Measurements from ENCODE around the gene GPR153.
A peak's percentile ranks its signal among the peaks of the same experiment; 100 is the strongest.
"Not testable (repeated sequence)": the region's sequence is repeated elsewhere in the genome, so short reads cannot be mapped to it uniquely, and the experiment has no call there.

The GPR153 gene
- total RNA-seq, result 0.62 to 1.0 reads per million in 2 donors

DNA sequence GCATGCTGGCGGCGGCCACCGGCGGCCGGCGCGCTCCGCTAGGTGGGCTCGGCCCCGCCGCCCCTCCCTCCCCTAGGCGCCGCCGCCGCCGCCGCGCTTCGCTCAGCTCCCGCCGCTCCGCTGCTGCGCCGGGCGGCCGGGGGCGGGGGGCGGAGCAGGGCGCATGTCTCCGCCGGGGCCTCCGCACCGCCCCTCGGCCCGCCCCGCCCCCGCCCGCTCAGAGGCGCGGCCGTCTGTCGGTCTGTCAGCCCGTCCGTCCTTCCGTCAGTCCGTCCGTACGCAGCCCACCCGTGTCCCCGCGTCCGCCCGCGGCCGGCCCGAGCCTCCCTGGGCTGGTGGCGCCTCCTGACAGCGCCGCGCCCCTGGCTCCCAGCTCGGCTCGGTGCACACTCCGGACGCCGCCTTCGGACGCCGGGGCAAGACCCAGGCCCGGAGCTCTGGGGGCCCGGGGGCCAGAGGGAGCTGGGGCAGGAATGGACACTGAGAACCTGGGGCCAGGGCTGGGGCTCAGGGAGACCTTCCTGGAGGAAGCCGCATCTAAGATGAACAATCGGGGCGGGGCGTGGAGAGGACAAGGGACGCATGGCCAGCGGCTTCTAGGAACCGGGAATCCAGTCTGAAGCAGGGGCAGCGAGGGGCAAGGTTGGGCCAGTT, at the start of gene GPR153:
Gene GPR153 (minus strand): TSS at position 138 of the 654 bp plus-strand sequence. CDS start 6,193 bp downstream, outside the sequence.
- peak in 3 of 5 experiments; percentile 19 to 55 (median 25) for DNase-seq

DNA sequence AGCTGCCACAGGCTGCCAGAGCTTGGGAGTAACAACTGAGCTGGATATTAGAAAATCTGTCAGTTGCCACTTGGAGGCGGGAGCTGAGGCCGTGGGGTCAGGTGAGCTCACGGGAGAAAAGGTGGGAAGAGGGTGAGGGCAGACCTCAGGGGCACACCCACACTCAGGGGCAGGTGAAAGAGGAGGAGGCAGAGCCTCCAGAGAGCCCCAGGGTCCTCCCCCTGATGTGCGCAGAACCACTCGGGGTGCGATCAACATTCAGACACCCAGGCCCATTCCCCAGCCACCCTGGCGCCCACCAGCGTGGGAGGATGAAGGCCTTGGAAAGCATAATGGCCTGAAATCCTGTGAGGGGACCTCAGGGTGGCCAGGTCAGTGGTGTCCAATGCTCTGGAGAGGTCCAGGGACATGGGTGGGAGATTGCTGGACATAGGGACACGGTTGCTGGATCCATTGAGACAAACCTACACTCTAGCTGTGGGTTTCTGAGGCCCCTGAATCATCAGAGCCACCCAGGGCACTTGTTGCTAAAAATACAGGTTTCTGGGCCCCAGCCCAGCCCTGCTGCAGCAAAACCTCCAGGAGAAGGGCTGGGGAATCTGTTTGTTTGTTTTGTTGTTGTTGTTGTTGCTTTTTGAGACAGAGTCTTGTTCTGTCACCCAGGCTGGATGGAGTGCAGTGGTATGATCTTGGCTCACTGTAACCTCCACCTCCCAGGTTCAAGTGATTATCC, 49.4 kb upstream of the GPR153 start:
- DNase-seq, result no peak

DNA sequence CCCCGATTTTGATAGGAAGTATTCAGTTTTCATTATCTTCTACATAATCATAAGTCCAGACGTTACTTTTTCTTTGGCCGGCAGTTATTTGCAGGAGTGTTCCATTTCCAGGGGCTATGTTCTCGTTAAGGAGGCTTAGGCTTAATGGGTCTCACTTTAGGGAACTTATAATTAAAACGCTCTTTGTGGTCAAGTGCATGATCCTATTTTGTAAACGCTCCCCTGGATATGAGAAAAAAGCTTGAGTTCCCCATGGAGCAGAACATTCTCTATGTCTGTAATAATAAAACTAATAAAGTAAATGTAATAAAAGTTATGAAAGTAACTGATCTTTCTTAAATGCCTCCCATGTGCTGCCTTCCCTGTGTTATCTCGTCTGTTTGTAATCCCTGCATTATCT, 48.7 kb upstream of the GPR153 start:
- no peak for DNase-seq

DNA sequence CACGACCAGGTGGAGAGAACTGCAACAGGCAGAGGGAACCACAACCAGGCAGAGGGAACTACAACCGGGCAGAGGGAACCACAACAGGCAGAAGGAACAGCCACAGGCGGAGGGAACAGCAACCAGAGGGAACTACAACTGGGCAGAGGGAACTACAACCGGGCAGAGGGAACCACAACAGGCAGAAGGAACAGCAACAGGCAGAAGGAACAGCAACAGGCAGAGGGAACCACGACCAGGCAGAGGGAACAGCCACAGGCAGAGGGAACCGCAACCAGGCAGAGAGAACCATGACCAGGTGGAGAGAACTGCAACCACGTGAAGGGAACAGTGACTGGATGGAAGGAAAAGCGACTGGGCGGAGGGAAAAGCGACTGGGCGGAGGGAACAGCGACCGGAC, 47.6 kb upstream of the GPR153 start:
- no peak for DNase-seq

DNA sequence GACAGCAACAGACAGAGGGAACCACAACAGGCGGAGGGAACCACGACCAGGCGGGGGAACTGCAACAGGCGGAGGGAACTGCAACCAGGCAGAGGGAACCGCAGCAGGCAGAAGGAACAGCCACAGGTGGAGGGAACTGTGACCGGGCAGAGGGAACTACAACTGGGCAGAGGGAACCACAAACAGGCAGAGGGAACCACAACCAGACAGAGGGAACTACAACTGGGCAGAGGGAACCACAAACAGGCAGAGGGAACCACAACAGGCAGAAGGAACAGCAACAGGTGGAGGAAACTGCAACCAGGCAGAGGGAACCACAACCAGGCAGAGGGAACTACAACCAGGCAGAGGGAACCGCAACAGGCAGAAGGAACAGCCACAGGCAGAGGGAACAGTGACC, 46.8 kb upstream of the GPR153 start:
- not testable (repeated sequence) for DNase-seq

DNA sequence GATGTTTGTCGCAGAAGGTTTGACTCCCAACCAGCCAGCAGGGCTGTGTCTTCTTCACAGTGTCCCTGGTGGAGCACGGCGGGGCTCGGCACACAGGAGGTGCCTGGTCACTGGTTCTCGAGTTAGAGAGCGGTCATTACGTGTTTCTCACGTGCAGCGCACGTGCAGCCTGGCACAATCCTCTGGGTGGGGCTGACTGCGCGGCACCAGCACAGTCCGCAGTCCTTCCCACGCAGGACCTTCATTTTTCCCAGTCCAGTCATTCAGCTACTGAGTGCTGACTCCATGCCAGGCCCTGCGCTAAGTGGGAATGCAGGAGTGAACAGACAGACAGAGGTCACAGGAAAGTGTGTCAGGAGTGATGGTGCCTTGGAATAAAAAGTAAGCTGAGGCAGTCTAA, 46.2 kb upstream of the GPR153 start:
- DNase-seq, result no peak

DNA sequence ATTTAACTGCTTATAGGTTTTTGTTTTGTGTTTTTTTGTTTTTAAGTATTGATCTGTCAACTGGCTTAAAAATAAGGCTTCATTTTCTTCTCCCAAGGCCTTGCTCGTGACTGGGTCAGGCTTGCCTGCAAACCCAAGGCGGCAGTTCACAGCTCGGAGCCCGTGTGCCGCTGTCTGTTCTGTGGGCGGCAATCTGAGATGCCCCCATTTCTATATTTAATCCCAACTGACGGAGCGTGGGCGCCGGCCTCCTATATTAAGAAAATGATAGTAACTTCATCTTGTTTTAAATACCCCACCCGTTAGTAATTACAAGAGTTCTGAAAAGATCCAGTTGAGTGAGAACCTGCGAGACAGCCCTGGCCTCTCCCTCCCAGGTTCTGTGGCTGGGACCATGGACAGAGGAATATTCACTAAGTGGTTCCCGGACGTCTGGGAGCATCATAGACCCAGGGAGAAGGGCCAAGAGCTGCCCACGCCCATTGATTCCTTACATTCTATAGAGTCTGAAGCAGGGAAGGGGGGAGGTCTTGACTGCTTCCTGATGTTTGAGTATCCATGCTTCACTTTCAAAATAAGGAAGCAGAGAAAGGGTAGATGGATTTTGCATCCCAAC, 42.6 kb upstream of the GPR153 start:
- DNase-seq, result no peak

DNA sequence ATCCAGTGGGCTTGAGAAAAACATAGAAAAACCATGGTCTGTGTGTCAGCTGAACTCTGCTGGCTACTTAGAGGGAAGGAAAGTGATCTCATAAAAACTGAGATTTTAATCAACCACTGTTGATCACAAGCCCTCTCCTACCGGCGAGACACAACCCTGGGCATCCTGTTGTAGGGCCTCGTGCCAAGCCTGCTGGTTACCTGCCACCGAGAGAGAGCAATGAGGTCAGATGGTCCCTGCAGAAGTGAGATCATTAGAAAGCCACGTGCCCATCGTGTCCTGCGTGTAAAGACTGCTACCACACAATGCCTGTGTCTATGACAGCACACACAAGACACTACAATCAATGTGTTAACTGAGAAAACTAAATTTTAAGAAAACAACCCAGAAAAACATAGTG, 41.7 kb upstream of the GPR153 start:
- peak in 1 of 5 experiments; percentile 19 for DNase-seq

DNA sequence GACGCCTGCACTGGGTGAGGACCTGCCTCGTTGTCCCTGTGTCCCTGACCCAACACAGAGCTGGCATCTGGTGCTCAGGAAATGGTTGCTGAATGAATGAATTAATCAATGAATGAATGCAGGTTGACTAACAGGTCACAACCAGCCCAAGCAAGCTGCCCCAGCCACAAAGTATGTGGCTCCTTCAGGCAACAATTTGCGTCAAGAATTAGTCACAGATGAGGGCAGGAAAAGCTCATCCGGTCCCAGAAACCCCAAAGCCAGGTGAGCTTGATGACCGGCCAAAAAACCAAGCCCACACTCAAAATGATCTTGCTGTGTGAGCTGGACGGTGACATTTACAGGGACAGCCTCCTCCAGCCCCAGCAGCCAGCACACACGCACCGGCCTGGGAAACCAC, 40.6 kb upstream of the GPR153 start:
- DNase-seq, result no peak

DNA sequence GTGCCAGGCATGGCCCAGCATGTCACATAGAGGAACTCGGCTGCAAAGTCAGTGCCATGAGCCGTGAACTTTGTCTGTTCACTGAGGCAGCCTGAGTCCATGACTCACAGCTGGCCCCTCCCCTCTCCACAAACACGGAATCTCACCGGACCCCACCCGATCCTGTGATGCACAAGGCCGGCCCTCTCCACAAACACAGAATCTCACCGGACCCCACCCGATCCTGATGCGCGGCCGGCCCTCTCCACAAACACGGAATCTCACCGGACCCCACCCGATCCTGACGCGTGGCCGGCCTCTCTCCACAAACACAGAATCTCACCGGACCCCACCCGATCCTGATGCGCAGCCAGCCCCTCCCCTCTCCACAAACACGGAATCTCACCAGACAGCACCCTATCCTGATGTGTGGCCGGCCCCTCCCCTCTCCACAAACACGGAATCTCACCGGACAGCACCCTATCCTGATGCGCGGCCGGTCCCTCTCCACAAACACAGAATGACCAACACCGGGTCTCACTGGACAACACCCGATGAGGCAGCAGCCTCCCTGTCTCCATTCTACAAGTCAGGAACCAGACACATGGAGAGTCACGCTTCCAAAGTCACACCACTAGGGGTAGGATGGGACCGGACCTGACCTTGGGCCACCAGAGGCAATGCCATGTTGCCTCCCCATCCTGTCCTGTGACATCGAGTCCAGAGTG, 39.6 kb upstream of the GPR153 start:
- DNase-seq, result no peak

DNA sequence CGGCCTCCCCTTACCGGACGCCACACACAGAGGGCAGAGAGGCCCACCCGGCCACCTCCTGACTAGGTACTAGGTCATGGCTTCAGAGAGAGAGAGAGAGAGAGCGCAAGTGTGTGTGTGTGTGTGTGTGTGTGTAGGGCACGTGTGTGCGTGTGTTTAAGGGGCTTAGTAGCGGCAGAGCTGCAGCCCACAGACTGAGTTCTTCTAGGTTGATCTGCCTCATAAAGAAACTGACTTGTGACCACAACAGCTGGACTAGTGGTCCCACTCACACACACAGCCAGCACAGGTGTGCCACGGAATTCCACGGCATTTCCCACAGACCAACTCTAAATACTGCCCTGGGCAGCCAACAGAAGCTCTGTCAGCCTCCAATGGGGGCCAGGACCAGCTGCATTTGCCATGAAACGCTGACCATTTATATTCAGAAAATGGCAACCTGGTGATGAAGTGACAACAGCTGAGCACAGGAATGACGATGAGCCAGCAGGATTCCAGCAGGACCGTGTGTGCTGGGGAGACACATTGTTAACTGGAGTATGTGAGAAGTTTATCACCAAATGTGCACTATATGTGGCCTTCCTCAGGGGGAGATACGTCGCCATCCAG, 38.8 kb upstream of the GPR153 start:
- DNase-seq, result no peak

DNA sequence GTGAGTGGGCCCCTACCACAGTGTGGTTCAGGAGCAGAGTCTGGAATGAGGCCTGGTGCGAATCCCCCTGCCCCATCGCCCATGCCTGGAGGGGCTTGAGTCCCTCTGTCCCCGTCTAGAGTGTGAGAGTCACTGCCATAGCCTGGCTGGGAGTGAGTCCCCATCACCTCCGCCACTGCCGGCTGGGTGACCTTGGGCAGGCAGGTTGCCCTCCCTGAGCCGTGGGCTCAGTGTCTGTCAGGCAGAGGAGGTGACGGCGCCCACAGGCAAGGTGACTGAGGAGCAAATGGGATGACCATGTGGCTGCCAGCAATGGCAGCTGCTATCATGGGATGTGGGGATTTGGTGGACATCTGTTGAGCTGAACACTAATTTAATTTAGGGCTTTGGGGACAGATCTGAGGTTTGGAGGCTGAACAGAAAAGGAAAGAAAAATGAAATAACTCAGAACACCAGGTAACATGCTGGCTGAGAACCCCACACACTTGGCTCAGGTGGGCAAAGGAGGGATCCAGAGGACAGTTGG, 38.1 kb upstream of the GPR153 start:
- DNase-seq, result no peak

DNA sequence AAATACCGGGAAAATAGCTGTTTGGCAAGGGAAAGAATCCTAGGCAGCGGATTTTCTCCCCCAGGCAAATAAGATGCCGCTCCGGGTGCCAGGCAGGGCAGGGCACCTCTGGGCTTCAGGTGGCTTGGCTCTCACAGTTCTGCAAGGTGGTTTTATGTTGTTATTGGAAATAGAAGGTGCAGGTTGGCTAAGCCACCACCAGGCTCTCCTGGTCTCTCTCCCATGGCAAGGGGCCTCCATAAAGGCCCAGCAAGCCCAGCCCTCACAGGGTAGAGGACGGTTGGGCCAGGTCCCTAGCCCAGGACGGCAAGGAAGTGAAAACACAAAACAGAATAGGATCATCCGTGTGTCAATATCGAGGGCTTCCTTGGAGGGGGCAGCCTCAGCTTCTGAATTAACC, 37.6 kb upstream of the GPR153 start:
- no peak for DNase-seq

DNA sequence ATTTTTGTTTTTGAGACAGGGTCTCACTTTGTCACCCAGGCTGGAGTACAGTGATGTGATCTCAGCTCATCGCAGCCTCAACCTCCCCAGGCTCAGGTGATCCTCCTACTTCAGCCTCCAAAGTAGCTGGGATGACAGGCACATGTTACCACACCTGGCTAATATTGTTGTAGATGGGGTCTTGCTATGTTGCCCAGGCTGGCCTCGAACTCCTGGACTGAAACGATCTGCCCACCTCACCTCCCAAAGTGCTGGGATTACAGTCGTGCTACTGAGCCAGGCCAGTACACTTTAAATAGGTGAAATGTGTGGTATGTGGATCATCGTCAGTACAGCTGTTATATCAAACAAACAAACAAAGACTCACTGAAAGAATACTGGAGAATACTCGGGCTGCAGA, 35.0 kb upstream of the GPR153 start:
- DNase-seq, result no peak

DNA sequence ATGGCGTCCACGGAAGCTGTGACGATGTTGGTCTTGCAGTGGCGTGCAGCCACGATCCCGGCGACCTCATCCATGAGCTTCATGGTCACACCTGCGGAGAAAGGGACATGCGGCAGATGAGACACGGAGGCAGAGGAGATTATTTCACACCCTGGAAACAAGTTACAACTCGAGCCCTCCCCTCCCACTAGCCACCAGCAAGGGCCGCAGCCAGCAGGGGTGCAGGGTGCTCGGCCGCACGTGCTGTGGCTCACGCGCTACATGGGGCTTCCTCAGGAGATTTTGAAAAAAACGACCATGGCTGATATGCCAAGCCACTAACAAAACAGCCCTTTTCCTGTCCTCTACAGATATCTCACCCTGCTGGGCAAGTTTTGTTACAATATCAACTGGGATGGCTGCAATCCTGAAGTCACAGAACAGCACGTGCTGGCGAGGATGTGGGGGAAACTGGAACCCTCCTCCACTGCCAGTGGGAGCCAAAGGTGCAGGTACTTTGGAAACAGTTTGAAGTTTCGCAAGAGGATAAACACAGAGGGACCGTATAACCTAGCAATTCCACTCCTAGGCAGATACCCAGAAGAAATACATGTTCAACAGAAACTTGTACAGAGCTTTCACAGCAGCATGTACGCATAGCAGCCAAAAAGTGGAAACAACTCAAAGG, 34.1 kb upstream of the GPR153 start:
- DNase-seq, result no peak

DNA sequence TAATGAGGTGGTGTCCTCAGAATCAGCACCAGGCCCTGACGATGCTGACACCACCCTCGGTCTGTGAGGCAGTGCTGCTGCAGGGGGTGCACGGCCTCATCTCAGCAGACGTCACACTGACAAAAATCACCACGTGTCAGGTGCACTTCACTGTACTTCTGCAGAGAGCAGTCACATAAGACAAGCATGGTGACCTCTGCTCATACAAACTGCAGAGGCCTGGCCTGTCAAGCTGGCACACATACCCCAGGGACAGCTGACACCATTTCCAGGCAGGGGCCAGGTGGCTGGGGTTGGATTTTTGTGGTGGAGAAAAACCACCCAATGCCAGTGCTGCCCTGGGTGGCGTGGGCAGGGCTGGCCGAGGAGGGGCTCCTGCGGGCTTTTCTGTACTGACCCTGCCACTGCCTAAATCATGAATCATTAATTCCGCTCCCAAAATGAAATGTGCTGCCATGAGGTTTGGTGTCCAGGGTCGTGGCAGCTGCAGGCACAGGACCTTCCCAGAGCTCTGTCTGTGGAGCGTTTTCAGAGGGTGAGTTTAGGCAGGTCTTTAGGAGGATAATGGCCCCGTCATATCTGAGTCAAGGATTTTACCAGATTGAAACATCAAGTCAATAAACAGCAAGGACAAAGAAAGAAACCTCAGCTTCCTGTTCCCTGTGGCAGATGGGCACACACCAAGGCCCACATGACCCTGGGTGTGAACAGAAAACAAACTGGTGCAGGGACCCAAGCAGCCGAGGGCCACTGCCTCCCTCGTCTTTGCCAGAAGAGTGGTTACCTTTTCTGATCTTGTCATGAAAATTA, 33.4 kb upstream of the GPR153 start:
- DNase-seq, result peak in 2 of 5 experiments; percentile 7 to 35

DNA sequence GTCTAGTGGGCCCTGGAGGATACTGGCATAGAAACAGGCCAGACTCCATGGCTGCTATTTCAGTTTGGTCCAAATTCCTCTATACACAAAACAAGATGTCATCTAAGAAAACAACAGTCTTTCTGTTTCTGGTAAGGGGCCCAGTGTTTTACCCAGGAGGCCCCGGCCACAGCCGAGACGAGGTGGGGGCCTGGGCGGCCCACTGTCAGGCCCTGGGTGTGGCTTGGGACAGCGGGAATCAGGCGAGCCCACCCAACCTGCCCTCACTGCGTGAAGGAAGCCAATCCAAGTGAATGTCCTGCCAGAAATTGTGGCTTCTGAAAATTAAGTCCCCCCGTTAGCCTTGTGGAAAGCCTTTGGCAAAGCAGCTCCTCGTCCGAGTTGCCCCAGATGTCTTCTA, 31.2 kb upstream of the GPR153 start:
- DNase-seq, result no peak

DNA sequence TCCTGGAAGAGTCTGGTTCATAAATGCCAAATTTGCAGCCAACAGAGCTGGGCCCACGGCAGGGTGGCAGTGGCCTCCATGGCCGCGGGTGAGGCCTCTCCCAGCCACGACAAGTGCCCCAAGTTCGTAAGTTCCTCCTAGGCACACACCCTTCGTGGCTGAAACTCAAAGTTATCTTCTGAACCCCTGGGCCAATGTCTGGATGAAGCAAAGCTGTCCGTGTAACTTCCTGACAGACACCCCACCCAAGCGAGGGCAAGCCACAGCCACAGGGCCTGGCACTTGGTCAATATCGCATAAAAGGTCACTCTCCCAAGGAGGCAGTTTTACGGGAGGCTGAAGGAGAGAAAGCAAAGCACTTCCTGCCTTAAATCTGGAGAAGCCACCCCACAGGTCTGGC, 27.8 kb upstream of the GPR153 start:
- no peak for DNase-seq

DNA sequence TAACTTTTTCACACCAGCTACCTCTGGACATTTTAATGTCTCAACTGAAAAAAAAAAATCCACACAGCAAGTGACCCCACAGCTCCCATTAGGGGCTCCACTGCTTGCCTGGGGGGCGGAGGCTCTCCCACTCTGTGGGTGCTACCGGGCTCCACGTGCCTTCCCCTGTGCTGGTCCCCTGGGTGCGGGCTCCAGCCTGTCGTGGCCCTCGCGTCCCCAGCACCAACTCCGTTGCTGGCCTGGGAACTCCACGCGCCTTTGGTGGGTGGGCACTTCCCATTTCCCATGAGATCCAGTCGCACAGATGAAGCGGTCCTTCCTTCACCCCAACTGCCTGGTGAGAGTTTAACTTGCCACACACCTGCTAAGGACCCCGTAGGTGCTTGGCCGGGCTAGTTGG, 27.1 kb upstream of the GPR153 start:
- no peak for DNase-seq

DNA sequence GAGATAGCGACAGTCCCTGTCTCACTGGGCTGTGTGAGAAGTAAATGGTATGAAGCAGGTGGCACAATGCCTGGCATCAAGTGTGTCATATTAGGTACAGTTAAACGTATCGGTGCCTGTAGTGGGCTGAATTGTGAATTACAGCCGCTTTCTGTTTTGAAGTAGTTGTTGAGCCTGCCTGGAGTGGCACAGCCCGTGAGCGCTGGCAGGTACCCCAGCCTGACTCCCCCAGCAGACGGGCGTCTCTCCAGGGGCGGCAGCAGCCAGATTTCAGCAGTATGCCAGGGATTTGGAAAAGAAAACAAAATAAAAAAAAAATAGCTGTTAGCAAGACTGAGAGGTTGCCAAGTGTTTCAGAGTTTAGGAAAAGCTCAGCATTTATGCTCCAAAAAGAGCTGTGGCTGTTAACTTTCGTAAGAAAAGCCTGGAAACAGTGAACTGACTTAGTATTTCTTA, 26.6 kb upstream of the GPR153 start:
- DNase-seq, result no peak

DNA sequence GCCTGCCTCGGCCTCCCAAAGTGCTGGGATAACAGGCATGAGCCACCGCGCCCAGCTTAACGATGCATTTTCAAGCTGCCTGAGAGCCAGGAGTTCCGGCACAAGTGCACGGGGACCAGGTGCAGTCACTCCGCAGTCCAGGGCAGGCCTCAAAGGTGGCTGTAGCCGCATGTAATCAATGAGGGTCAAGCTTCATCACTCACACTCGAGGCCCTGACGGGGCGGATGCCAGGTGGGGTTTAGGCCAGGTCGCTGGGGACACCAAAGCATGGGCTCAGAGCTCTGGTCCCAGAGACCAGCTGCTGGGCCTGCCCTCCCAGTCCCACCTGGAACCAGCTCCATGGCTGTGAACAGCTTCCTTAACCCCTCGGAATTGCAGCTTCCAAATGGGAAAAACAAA, 26.1 kb upstream of the GPR153 start:
- DNase-seq, result no peak

Data from T-helper 2 cell (primary cell).